CD4-positive, CD25-positive, alpha-beta regulatory T cell (primary cell): Measurements from ENCODE around the gene TMEM43. TPM values are rescaled to one million over a fixed set of nuclear protein-coding genes. Genes with fewer than 3 reads are reported as not detected.

Experiments used
- ATAC-seq, 2 donors: fragments of 150-1000 bp; cut with Tn5 transposase; one replicate each; pipeline ENCODE4 v1.10.0; 2021; ENCODE audit warnings: low read depth in 2 of 2, moderate number of reproducible peaks in 2 of 2, moderate library complexity in 1 of 2
- DNase-seq, 3 donors: peaks; one replicate each; pipeline versions ENCODE4 v3.0.0 to v3.0.0-alpha.2; 2012 to 2022; ENCODE audit warnings: mixed read lengths in 1 of 3
- H3K27ac ChIP-seq: one replicate; pipeline ENCODE4 v1.7.0; 2013; ENCODE audit warnings: mild to moderate bottlenecking, low read length; ENCODE audit not compliant: insufficient read depth, poor library complexity, severe bottlenecking
- H3K27me3 ChIP-seq: one replicate; pipeline ENCODE4 v1.7.0; 2013; ENCODE audit warnings: low read length; ENCODE audit not compliant: control insufficient read depth, insufficient read depth
- H3K36me3 ChIP-seq: one replicate; pipeline ENCODE4 v1.7.0; 2013; ENCODE audit warnings: mild to moderate bottlenecking, low read length, moderate library complexity; ENCODE audit not compliant: control insufficient read depth, insufficient read depth
- H3K4me1 ChIP-seq: 2 replicates; pipeline ENCODE4 v1.7.0; 2013; ENCODE audit warnings: mild to moderate bottlenecking, low read length; ENCODE audit not compliant: insufficient read depth, control insufficient read depth, poor library complexity, severe bottlenecking
- H3K4me3 ChIP-seq: one replicate; pipeline ENCODE4 v1.7.0; 2013; ENCODE audit warnings: low read depth, mild to moderate bottlenecking, low read length, moderate library complexity
- H3K9me3 ChIP-seq, 2 experiments: 1 replicate in 1 of 2; 2 replicates in 1 of 2; pipeline ENCODE4 v1.7.0; 2013; ENCODE audit warnings: low read length in 2 of 2, mild to moderate bottlenecking in 1 of 2, moderate library complexity in 1 of 2; ENCODE audit not compliant: control insufficient read depth in 2 of 2
- H3K27ac Mint-ChIP-seq, 3 donors: one replicate each; pipeline ENCODE4 v1.8.0; 2020 to 2022; ENCODE audit warnings: mild to moderate bottlenecking in 3 of 3, mixed read lengths in 3 of 3, moderate library complexity in 2 of 3
- H3K27me3 Mint-ChIP-seq: one replicate; pipeline ENCODE4 v1.8.0; 2022; ENCODE audit warnings: mild to moderate bottlenecking, mixed read lengths
- H3K36me3 Mint-ChIP-seq: one replicate; pipeline ENCODE4 v1.8.0; 2020; ENCODE audit warnings: mixed read lengths
- H3K4me1 Mint-ChIP-seq, 4 donors: one replicate each; pipeline ENCODE4 v1.8.0; 2020 to 2022; ENCODE audit warnings: mixed read lengths in 4 of 4, mild to moderate bottlenecking in 1 of 4
- H3K4me3 Mint-ChIP-seq, 4 donors: one replicate each; pipeline ENCODE4 v1.8.0; 2020 to 2022; ENCODE audit warnings: mild to moderate bottlenecking in 4 of 4, mixed read lengths in 4 of 4, moderate library complexity in 3 of 4
- H3K9me3 Mint-ChIP-seq, 7 donors: one replicate each; pipeline ENCODE4 v1.8.0; 2020 to 2022; ENCODE audit warnings: mixed read lengths in 7 of 7, mild to moderate bottlenecking in 3 of 7, moderate library complexity in 2 of 7
- polyA plus RNA-seq, 4 donors: library from polyadenylated mRNA; unstranded; fragments of 300-500 nt; fragmentation: Illumina TruSeq; gene quantifications; one replicate each; pipeline ENCODE4 v1.2.3, GENCODE V29; 2021
- total RNA-seq: library from RNA; stranded (reverse); gene quantifications from one replicate; pipeline ENCODE4 v1.2.3, GENCODE V29; 2022

The TMEM43 gene
- total and polyA plus RNA-seq, 5 donors from 2014 or later = 50.2 to 81.0 (median 74.3) TPM

GRCh38 chr3:14162178-14162577 lies 37.3 kb downstream of the TMEM43 start:
- peaks cover 0 to 15% (median 5%) of the 10 kb centered on the region in 4 donors for H3K4me1 Mint-ChIP-seq
- Histone ChIP-seq H3K27ac (no peak overlapping the region), H3K27me3 (no peaks in the 10 kb centered on the region), H3K9me3 (peaks cover 18% of the 10 kb centered on the region in 2 experiments), H3K4me1 (no peaks in the 10 kb centered on the region), H3K36me3 (peaks cover 99% of the 10 kb centered on the region), H3K4me3 (no peak overlapping the region)
- no peak overlapping the region for H3K4me3 Mint-ChIP-seq
- peaks cover 94% of the 10 kb centered on the region for H3K36me3 Mint-ChIP-seq
- DNase-seq (no peak), ATAC-seq (no peak)
- no peaks in the 10 kb centered on the region for H3K27me3 Mint-ChIP-seq
- peaks cover 0 to 20% (median 6%) of the 10 kb centered on the region in 7 donors for H3K9me3 Mint-ChIP-seq
- no peak overlapping the region for H3K27ac Mint-ChIP-seq

- Mint-ChIP-seq H3K36me3 (peaks cover 95% of the 10 kb centered on the region), H3K27ac (peak overlapping the region in 2 of 3 donors; percentile 33 to 92), H3K4me1 (peaks cover 13 to 34% (median 24%) of the 10 kb centered on the region in 4 donors), H3K9me3 (peaks cover 0 to 7% (median 0%) of the 10 kb centered on the region in 7 donors), H3K4me3 (no peak overlapping the region), H3K27me3 (no peaks in the 10 kb centered on the region)
- Histone ChIP-seq H3K27ac (no peak overlapping the region), H3K4me1 (no peaks in the 10 kb centered on the region), H3K36me3 (peaks cover 99% of the 10 kb centered on the region), H3K27me3 (no peaks in the 10 kb centered on the region), H3K4me3 (no peak overlapping the region), H3K9me3 (peaks cover 4 to 6% of the 10 kb centered on the region in 2 experiments)
- ATAC-seq (no peak), DNase-seq (no peak)
Observed at GRCh38 chr3:14166877-14167603, 42.2 kb downstream of the TMEM43 start.

- Mint-ChIP-seq H3K4me1 (peaks cover 18 to 44% (median 36%) of the 10 kb centered on the region in 4 donors), H3K27me3 (no peaks in the 10 kb centered on the region), H3K9me3 (no peaks in the 10 kb centered on the region), H3K4me3 (no peak overlapping the region), H3K27ac (peak overlapping the region in 1 of 3 donors; percentile 47), H3K36me3 (peaks cover 83% of the 10 kb centered on the region)
- ATAC-seq = no peak
- Histone ChIP-seq H3K9me3 (no peaks in the 10 kb centered on the region), H3K27me3 (no peaks in the 10 kb centered on the region), H3K27ac (no peak overlapping the region), H3K36me3 (peaks cover 83% of the 10 kb centered on the region), H3K4me3 (no peak overlapping the region), H3K4me1 (peaks cover 4% of the 10 kb centered on the region)
- DNase-seq = no peak
Observed at GRCh38 chr3:14169435-14169834, 44.6 kb downstream of the TMEM43 start.

- Histone ChIP-seq H3K36me3 (peaks cover 79% of the 10 kb centered on the region), H3K27me3 (no peaks in the 10 kb centered on the region), H3K9me3 (no peaks in the 10 kb centered on the region), H3K27ac (no peak overlapping the region), H3K4me1 (peaks cover 8% of the 10 kb centered on the region), H3K4me3 (no peak overlapping the region)
- peaks cover 78% of the 10 kb centered on the region for H3K36me3 Mint-ChIP-seq
- DNase-seq (no peak), ATAC-seq (no peak)
- peak overlapping the region in 1 of 3 donors; percentile 47 for H3K27ac Mint-ChIP-seq
- H3K4me3 Mint-ChIP-seq = no peak overlapping the region
- H3K4me1 Mint-ChIP-seq = peaks cover 19 to 47% (median 40%) of the 10 kb centered on the region in 4 donors
- H3K27me3 Mint-ChIP-seq = no peaks in the 10 kb centered on the region
- no peaks in the 10 kb centered on the region for H3K9me3 Mint-ChIP-seq
Observed at GRCh38 chr3:14169871-14170270, 45.0 kb downstream of the TMEM43 start.

- H3K36me3 Mint-ChIP-seq = peaks cover 71% of the 10 kb centered on the region
- no peaks in the 10 kb centered on the region for H3K9me3 ChIP-seq
- H3K36me3 ChIP-seq = peaks cover 71% of the 10 kb centered on the region
- no peak overlapping the region for H3K27ac ChIP-seq
- DNase-seq = no peak
- H3K4me3 ChIP-seq = no peak overlapping the region
- ATAC-seq = no peak
- no peaks in the 10 kb centered on the region for H3K27me3 Mint-ChIP-seq
- no peaks in the 10 kb centered on the region for H3K27me3 ChIP-seq
- peaks cover 16% of the 10 kb centered on the region for H3K4me1 ChIP-seq
- no peaks in the 10 kb centered on the region for H3K9me3 Mint-ChIP-seq
- peaks cover 27 to 54% (median 48%) of the 10 kb centered on the region in 4 donors for H3K4me1 Mint-ChIP-seq
- H3K4me3 Mint-ChIP-seq = no peak overlapping the region
- H3K27ac Mint-ChIP-seq = peak overlapping the region in 1 of 3 donors; percentile 5
Observed at GRCh38 chr3:14170531-14171159, 45.8 kb downstream of the TMEM43 start.

- H3K27ac Mint-ChIP-seq = peak overlapping the region in 1 of 3 donors; percentile 45
- H3K4me1 Mint-ChIP-seq = peaks cover 34 to 64% (median 62%) of the 10 kb centered on the region in 4 donors
- Histone ChIP-seq H3K9me3 (no peaks in the 10 kb centered on the region), H3K4me1 (peaks cover 33% of the 10 kb centered on the region), H3K27ac (no peak overlapping the region), H3K36me3 (peaks cover 54% of the 10 kb centered on the region), H3K27me3 (no peaks in the 10 kb centered on the region), H3K4me3 (no peak overlapping the region)
- H3K9me3 Mint-ChIP-seq = no peaks in the 10 kb centered on the region
- peaks cover 53% of the 10 kb centered on the region for H3K36me3 Mint-ChIP-seq
- H3K4me3 Mint-ChIP-seq = no peak overlapping the region
- DNase-seq (no peak), ATAC-seq (no peak)
- no peaks in the 10 kb centered on the region for H3K27me3 Mint-ChIP-seq
Observed at GRCh38 chr3:14172496-14172895, 47.6 kb downstream of the TMEM43 start.

GRCh38 chr3:14174483-14174882 lies 49.6 kb downstream of the TMEM43 start:
- DNase-seq = no peak
- peak overlapping the region in 3 of 4 donors; percentile 57 to 73 (median 65) for H3K4me3 Mint-ChIP-seq
- Histone ChIP-seq H3K36me3 (peaks cover 34% of the 10 kb centered on the region), H3K4me1 (peaks cover 45% of the 10 kb centered on the region), H3K4me3 (peak overlapping the region; percentile 65), H3K27ac (peak overlapping the region; percentile 58), H3K27me3 (no peaks in the 10 kb centered on the region), H3K9me3 (no peaks in the 10 kb centered on the region)
- peaks cover 35 to 76% (median 70%) of the 10 kb centered on the region in 4 donors for H3K4me1 Mint-ChIP-seq
- H3K9me3 Mint-ChIP-seq = no peaks in the 10 kb centered on the region
- no peaks in the 10 kb centered on the region for H3K27me3 Mint-ChIP-seq
- no peak for ATAC-seq
- peak overlapping the region; percentile 77 to 99 (median 90) for H3K27ac Mint-ChIP-seq
- peaks cover 35% of the 10 kb centered on the region for H3K36me3 Mint-ChIP-seq
